Stimulated activated naive CD4-positive, alpha-beta T cell treated with Interleukin-2 at 50 U/mL for 16 hours (primary cell): Measurements from ENCODE around the gene SERPINE2.

ENCODE experiments used
- DNase-seq: peaks from one replicate; lab custom pipeline; 2025; lab: John Stamatoyannopoulos, UW

SERPINE2 gene

DNA sequence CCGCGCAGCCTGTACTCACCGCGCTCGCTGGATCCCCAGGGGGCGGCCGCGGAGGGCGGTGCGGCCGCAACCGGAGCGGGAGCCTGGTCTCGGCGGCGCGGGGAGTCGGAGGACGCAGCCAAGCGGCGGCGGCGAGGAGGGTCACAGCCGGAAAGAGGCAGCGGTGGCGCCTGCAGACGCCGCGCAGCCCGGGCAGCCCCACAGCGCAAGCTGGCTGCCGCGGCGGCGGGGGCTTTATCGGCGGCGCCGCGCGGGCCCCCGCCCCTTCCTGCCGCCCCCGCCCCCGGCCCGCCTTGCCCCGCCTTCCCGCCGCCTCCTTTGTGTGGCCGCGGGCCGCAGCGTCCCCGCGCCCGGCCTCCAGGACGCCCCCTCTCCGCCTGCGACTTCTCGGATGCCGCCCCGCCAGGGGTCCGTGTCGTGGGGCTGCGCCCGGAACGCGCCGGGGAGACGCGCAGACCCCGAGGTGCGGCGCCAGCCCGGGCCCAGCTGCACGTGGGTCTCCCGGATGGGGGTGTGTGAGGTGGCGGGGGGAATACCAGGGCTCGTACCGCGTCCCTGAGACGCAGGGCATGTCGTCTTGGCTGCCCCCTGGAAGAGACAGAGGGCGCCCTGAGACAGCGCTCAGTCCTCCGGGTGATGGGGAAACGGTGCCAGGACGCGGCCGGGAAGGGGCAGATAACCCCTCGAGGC lies at the start of gene SERPINE2:
TSS of gene SERPINE2 (minus strand) at position 207 of the 690 bp plus-strand sequence. CDS start 37,386 bp downstream, outside the sequence.
- peak; percentile 11 for DNase-seq

GRCh38 chr2:224086226-224086914 lies 47.3 kb upstream of the SERPINE2 start:
- DNase-seq = no peak

DNA sequence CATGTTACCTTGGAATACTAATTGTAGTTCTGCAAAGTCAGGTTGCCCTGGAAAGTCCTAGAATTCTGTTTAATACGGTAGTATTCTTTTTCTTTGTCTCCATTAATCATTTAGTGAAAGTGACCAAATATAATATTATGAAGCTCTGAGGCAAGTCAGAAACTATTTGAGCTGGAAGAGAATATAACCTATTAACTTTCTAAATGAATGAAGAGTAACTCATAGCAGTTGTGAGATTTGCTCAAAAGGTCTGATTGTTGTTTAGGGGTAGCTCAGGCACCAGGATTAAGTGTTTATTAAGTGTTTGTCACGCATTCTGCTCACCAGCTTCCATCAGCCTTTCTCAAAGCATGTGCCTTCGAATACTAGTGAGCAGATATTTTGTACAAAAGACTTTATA lies 46.7 kb upstream of the SERPINE2 start:
- DNase-seq = no peak

- DNase-seq = no peak
Measured at GRCh38 chr2:224085246-224085645, 46.2 kb upstream of the SERPINE2 start.

- DNase-seq = no peak
Measured at GRCh38 chr2:224084266-224084892, 45.3 kb upstream of the SERPINE2 start.

- DNase-seq = no peak
Measured at GRCh38 chr2:224083638-224084037, 44.6 kb upstream of the SERPINE2 start.

DNA sequence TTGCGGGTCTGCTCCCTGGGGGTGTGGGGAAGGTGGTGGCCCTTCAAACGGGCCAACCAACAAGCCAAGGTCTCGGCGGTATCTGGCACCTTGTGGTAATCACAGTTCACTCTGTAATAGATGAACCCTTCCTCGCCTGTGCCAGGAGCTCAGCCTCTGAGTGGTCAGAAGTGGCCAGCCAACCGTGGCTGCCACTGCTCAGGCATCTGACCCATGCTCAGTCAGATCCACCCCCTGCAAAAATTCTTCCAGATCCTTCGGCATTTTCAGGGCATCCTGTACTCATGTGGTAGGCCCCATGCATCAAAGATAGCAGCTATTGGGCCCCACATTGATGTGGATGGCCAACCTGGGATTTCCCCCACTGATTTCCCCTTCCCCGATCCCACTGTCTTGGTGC lies 39.6 kb upstream of the SERPINE2 start:
- DNase-seq = no peak

- DNase-seq = no peak
Measured at GRCh38 chr2:224077773-224078507, 38.9 kb upstream of the SERPINE2 start.

GRCh38 chr2:224075588-224075987 lies 36.5 kb upstream of the SERPINE2 start:
- no peak for DNase-seq

GRCh38 chr2:224073676-224074075 lies 34.6 kb upstream of the SERPINE2 start:
- DNase-seq = no peak

GRCh38 chr2:224072541-224073188 lies 33.6 kb upstream of the SERPINE2 start:
- DNase-seq = no peak

GRCh38 chr2:224069172-224069571 lies 30.1 kb upstream of the SERPINE2 start:
- no peak for DNase-seq

GRCh38 chr2:224063298-224063648 lies 24.2 kb upstream of the SERPINE2 start:
- no peak for DNase-seq

DNA sequence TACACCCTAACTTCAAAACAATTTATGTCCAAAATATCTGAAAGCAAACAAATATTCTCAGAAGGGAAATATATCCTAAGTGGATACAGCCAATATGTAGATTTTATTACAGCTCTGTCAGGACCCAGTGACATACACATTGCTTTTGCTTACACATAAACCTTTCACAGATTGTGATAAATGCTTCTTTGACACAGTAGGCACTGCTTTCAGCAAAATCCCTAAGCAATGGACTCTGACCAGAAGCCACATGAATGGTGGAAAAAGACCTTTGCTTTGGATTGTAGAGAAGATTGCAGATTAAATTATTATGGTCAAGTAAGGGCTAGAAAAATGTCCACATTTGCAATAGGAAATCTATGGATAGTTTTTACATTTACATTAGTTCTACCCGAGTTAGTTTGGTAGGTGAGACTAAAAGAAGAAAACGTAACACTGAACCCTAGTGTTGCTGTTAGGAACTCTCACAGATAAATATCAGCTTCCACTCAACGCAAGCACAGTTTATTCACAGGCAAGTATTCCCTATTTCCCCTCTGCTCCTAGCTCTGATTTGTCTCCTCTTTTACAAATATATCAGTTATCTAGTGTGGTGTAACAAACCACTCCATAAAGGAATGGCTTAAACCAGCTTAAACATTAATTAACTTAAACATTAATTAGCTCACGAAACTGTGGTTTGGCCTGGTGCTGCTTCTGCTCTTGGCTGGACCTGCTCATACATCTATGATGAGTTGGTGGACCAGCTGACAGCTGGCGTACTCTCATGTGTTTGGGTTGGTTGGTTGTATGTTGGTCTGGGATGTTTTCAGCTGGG lies 23.6 kb upstream of the SERPINE2 start:
- no peak for DNase-seq

GRCh38 chr2:224060783-224061482 lies 21.8 kb upstream of the SERPINE2 start:
- no peak for DNase-seq

- DNase-seq = no peak
Measured at GRCh38 chr2:224059178-224059577, 20.1 kb upstream of the SERPINE2 start.

DNA sequence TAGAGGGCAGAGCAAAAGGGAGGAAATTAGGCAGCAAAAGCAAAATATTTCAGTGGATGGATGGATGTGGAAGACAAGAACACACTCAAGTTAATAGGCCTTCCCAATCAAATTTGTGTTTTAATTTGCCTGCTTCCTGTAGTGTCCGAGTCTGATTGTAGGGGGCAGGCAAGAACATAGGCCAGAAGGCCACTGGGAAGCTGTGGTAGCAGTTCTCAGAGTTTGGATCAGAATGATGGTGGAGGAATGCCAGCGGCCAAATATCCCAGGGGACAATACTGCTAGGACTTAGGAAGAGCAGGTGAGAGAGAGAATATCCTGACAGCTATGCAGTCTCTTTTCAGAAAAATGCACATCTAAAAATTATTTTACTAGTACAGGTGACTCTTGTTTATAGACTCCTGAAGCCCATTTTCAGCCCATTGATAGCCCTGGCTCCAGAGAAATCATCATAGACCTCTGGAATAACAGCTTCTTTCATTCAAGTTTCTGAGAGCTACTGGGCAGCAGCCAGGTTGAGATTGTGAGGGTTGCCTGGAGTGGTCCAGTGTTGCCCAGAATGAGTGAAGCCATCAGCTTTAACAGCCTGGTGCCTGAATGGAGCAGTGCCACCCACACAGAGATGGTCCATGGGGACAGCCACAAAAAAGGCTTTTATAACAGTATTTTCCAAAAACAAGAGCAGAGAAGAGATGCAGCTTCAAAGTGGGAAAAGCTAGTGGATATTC lies 19.1 kb upstream of the SERPINE2 start:
- DNase-seq = no peak

DNA sequence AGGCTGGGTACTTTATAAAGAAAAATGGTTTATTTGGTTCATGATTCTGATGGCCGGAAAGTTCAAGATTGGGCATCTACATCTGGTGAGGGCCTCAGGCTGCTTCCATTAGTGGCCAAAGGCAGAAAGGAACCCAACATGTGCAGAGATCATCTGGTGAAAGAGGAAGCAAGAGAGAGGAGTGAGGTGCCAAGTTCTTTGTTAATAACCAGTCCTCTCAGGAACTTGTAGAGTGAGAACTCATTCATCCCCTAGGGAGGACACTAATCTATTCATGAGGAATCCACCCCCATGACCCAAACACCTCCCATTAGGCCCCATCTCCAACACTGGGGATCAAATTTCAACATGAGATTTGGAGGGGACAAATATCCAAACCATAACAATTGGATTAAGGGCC lies 17.8 kb upstream of the SERPINE2 start:
- DNase-seq = no peak

GRCh38 chr2:224055101-224055500 lies 16.0 kb upstream of the SERPINE2 start:
- no peak for DNase-seq

DNA sequence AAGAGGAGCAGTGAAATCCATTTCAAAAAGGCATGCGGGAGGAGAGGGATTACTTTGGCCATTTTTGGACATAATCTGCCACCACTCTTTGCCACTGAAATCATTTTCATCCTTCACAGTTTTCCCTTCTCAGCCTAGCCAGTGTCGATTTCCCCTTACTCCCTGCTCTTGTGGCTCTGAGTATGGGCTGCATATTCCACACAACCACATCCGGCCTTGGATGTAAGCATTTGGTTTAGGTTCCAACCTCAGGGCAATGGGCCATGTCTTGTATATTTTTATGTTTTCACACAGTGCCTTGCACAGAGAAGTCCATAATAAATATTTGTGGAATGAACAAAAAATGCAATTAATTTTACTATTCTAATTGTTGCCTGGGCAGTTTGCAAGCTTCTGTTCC lies 7.7 kb upstream of the SERPINE2 start:
- no peak for DNase-seq
